Hippocampal formation (tissue), 2 donors: ENCODE measurements around the gene CYP2J2.
"Not testable (repeated sequence)": the region's sequence is repeated elsewhere in the genome, so short reads cannot be mapped to it uniquely, and the experiment has no call there.

Source experiments
- DNase-seq, 2 donors: peaks; one replicate each; lab custom pipeline; 2025; lab: John Stamatoyannopoulos, UW

CYP2J2 gene

GRCh38 chr1:59919746-59920145 lies 6.8 kb downstream of the CYP2J2 start:
- no peak for DNase-seq

- no peak for DNase-seq
Measured at GRCh38 chr1:59917785-59918180, 8.8 kb downstream of the CYP2J2 start.

DNA sequence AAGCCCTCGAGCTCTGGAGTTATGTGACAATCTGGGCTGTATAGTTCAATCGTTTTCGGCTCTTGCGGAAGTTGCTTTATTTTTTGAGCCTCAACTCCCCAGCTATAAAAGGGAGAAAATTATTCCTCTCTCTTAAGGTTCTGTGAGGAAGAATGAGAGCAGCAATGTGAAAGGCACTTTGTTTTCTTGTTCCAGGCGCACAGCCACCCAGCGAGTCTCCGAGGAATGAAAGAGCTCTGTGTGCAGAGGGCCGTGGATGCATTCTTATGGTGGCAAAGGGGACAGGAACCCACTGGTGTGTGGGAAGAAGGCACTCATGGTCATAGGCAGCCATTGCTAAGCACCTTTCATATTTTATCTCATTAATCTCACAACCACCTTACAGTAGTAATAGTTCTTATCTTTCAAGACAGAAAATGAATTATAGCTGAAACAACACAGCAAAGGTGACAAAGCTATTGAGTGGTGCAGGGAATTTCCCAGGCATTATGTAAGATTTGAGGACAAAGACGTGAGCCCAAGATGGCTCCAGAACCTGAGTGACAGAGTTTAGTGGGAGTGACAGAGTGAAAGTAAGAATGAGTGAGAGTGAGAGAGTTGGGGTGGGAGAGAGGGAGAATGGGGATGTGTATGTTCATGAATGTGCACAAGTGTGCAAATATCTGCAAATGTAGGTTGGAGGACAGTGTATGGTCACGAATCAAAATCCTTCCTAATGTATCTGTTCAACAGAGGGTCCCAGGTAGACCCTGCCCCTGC lies 9.4 kb downstream of the CYP2J2 start:
- DNase-seq: peak; percentile 78 to 87

DNA sequence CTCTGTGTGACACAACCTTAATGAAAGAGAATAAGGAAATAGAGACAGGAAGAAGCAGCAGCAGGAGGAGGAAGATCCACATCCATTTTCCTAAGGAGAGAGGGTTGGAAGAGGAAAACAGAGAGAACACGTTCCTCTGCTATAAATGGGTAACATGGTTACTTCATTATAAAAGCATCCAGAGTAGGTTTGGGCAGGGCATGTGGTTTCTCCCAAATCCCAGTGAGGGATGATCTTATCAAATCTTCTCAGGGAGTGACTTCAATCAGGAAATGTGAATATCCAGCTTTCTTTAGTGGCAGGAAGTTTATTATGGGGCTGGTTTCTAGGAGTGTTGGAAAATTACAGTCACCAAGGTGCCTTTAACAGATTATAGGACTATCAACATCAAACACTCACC lies 11.1 kb downstream of the CYP2J2 start:
- DNase-seq: no peak

- DNase-seq: not testable (repeated sequence)
Measured at GRCh38 chr1:59914791-59915286, 11.7 kb downstream of the CYP2J2 start.

GRCh38 chr1:59908682-59909081 lies 17.9 kb downstream of the CYP2J2 start:
- DNase-seq: no peak

DNA sequence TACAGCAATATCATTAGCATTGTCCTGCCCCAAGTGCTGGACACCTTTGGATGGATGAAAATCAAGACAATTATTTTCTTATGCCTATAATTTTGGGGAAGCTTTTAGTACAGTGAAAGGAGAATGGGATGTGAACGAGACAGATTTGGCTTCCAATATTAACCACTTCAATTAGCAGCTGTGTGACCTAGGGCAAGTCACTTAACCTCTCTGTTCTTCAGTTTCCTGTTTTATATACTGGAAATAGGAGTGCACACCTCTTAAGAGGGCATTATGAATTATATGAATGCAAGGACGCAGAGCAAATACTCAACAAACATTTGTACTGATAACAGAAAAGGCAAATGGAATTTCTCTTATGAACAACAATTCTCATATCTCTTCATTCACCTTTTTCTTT lies 18.5 kb downstream of the CYP2J2 start:
- DNase-seq: no peak

DNA sequence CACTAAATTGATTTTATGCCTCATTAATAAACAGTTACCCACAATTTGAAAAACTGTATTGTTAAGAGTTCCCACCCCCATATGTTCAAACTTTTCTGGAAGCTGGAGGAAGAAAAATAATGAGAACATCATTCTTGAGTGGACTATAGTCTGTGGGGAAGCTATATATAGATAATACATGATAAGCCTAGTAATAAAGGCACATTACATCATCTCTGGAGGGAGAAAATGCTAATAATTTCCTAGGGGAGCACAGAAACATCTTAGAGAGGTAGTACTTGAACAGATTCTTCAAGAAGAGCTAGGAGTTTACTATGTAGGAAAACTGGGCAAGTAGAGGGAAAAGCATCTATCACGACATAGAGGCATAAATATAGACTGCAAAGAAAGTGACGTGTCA lies 19.6 kb downstream of the CYP2J2 start:
- no peak for DNase-seq

DNA sequence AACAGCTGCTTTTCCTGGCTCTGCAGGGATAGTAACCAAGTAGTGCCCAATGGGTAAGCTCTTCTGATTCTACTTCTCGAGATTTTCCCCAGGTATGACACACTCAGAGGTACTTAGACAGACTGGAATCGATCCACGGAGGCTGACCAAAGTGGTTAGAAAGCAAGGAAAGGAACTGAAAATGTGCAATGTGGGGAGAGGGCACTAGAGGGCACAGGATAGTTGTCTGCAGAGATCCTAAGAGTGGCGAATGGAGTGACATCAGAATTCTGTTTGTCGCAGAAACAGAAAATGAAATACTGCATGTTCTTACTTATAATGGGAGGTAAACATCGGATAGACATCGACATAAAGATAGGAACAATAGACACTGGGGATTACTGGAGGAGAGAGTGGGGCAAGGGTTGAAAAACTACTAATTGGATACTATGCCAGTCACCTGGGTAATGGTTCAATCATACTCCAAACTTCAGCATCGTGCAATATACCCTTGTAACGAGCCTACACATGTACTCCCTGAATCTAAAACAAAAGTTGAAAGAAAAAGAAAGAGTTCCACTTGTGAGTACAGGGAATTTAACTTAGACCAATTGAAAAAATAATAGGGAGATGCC lies 23.3 kb downstream of the CYP2J2 start:
- DNase-seq: peak; percentile 38 to 73

DNA sequence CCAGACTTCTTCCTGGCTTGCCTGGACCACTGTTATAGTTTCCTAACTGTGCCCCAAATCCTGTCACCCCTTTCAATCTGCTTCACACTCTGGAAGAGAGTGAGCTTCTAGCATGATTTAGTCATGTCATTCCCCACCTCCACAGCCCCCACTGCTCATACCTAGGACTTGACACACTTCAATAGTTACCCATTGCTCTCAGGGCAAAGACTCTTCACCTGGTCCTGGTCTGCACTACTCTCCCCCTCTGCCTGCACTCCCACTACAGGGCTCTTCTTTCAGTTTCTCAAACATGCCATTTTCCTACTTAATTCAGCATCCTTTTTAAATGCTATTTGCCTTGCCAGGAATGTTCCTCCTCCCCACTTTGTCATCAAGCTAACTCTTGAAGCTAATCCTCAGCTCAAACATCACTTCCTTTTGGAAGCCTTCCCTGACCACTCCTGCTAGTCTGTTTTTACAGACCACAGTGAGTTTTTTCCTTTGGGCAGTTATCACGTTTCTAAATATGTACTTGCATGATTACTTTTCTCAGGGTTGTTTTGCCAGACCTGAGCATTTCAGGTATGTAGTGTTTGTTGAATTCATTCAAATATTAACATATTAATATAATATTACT lies 24.7 kb downstream of the CYP2J2 start:
- no peak for DNase-seq

GRCh38 chr1:59900640-59901039 lies 25.9 kb downstream of the CYP2J2 start:
- no peak for DNase-seq

DNA sequence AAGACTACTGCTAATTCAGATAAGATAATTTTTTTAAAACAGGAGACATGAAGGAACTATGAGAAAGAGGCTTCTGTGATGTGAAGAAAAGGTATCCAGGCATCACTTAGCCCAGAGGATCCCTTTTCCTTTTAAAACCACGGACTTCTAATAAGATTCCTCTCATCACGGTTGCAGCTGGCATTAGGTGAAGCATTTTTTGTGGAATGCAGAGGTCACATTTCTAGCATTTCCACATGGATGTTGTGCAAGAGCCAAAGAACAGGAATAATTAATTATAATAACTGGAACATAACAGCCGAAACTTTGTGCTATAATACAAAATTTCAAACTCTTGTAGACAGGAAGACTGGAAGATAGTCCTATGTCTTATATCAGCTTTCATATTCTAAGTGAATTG lies 27.6 kb downstream of the CYP2J2 start:
- no peak for DNase-seq

GRCh38 chr1:59897165-59897564 lies 29.4 kb downstream of the CYP2J2 start:
- DNase-seq: no peak

DNA sequence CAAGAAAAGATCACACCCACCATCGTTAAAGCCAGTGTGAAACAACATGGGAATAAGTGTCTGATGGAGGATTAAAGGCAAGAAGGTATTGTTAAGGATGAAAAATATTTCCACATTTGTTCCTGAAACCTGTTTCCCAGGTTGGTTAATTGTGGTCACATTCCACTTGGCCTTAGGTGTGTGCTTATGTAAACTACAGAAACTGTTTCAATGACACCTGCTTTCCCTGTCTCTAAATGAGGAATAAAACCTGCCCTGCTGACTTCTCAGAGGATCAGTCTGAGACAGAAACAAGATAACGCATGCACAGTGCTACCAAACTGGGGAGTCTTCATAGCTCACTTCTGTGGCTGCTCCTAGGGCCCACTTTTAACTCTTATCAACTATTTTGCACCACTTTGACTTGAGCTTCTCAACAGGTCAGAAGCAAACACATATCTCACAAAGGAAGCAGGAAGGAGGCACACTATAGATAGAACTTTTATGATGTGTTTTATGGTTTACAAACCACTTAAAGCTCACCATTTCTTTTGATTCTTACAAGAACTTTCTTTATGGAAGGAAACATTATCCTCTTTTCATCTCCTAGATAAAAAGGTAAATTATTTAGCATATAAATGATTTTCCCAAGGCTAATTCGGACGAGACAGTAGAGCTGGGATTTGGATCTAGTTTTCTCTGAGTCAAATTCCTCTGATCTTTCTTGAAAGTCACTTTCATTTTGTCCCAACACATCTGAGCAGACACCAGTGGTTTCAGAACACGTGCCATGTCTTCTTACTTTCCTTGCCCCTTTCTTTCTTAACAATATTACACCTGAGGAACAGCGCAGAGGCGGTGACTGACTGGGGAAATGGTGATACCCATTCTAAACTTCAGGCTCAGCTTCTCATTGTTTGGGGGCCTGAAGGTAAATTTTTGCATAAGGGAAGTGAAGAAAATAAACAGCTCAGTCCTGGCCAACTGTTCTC lies 33.4 kb downstream of the CYP2J2 start:
- no peak for DNase-seq

- DNase-seq: no peak
Measured at GRCh38 chr1:59885160-59885832, 41.3 kb downstream of the CYP2J2 start.

GRCh38 chr1:59880735-59881134 lies 45.8 kb downstream of the CYP2J2 start:
- no peak for DNase-seq

- no peak for DNase-seq
Measured at GRCh38 chr1:59879996-59880505, 46.5 kb downstream of the CYP2J2 start.

DNA sequence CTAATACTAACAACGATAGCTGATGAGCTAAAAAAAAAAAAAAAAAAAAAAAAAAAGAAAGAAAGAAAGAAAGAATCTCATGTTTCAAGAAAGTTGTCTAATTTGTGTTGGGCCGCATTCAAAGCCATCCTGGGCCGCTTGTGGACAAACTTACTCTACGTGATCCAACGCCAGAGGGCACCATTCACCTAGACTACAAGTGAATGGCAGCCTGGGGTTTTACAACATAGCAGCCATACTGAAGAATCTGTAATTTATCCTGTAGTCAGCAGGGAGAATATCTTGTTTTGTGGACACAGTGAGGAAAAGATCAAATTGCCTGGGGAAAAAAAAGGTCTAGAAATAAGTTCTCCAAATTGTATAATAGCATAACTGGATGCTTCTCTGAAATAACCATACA lies 47.0 kb downstream of the CYP2J2 start:
- peak; percentile 51 to 53 for DNase-seq

DNA sequence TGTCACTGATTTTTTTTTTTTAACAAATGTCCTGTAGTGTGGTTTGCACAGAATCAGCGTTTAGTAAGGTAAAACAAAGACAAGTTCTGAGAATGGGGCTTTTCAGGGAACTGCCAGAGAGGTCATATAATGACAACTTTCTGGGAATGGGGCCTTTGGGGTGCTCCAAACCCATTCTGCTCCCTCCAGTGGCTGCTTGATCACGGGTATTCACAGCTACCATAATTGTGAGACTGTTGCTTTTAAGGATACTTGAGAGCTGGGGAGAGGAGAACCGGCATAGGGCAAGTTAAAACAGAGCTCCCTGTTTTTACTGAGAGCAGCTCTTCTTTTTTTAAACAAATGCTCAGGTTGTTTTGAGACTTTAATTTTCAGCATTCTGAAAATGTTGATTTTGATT lies 48.2 kb downstream of the CYP2J2 start:
- DNase-seq: no peak

DNA sequence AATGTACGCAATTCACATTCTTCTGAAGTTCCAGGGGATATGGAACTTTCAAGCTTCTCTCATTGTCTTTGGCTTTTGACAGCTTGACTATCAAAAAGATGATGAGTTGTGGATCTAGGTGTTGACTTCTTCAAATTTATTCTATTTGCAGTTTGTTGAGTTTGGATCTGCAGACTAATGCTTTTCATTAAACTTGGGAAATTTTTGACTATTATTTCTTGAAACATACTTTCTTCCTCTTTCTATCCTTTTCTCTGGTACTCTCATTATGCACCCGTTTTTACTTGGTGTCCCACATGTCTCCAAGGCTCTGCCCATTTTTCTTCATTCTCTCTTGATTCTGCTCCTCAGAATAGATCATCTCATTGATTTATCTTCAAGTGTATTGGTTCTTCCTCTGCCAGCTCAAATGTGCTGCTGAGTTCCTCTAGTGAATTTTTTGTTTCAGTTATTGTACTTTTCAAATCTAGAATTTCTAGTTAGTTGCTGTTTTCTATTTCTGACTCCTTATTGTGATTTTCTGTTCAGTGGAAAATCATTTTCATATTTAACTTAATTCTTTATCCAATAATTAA lies 49.4 kb downstream of the CYP2J2 start:
- DNase-seq: no peak

DNA sequence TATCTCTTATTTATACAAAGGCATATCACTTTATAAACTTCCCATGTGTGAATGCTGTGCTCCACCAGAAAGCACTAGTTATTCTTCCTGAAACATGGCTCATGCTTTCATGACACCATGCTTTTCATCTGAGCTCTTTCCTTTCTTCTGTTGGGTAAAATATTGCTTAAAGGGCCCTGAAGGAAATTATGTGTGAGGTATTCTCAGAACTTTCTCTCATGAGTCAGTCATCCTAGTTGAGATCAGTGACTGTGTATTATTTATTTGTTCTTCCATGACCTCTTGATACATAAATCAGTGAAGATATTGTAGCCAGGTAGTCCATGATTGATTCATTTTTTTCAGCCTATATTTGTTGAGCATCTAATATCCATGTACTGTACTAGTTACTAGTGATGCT lies 54.8 kb downstream of the CYP2J2 start:
- no peak for DNase-seq
